Heart right ventricle (tissue), 16 donors: ENCODE data around the gene ZNF202. TPM values are rescaled to one million over a fixed set of nuclear protein-coding genes. Genes with fewer than 3 reads are reported as not detected.

Experiments used
- ATAC-seq, 8 donors: fragments of 200-7000 bp; cut with Tn5 transposase; one replicate each; pipeline ENCODE4 v1.9.1; 2020; ENCODE audit warnings: mild to moderate bottlenecking in 8 of 8, moderate library complexity in 8 of 8, moderate number of reproducible peaks in 1 of 8
- DNase-seq, 2 donors: peaks; one replicate each; pipeline ENCODE4 v3.0.0-alpha.2; 2020
- H3K27ac ChIP-seq, 10 donors: fragments of 200-600 bp; sonication (generic) in 2 of 10; one replicate each; pipeline versions ENCODE4 v1.5.0 to v1.8.0; 2020 to 2022; ENCODE audit warnings: mild to moderate bottlenecking in 3 of 10
- H3K27me3 ChIP-seq, 7 donors: fragments of 200-600 bp; one replicate each; pipeline ENCODE4 v1.8.0; 2021 to 2022; ENCODE audit warnings: mild to moderate bottlenecking in 2 of 7
- H3K36me3 ChIP-seq, 9 donors: fragments of 200-600 bp; sonication (generic) in 1 of 9; one replicate each; pipeline versions ENCODE4 v1.5.0 to v1.8.0; 2020 to 2022; ENCODE audit warnings: mild to moderate bottlenecking in 2 of 9
- H3K4me1 ChIP-seq, 9 donors: fragments of 200-600 bp; sonication (generic) in 1 of 9; one replicate each; pipeline versions ENCODE4 v1.5.0 to v1.8.0; 2020 to 2022; ENCODE audit warnings: mild to moderate bottlenecking in 4 of 9
- H3K4me3 ChIP-seq, 10 donors: fragments of 200-600 bp; sonication (generic) in 2 of 10; one replicate each; pipeline versions ENCODE4 v1.5.0 to v1.8.0; 2020 to 2022; ENCODE audit warnings: mild to moderate bottlenecking in 7 of 10, moderate library complexity in 2 of 10
- H3K9me3 ChIP-seq, 11 donors: fragments of 200-600 bp in 10 of 11; sonication (generic) in 2 of 11; one replicate each; pipeline versions ENCODE4 v1.5.0 to v1.8.0; 2013 to 2022; ENCODE audit warnings: mild to moderate bottlenecking in 2 of 11, control low read depth in 1 of 11, moderate library complexity in 1 of 11
- CTCF ChIP-seq, 9 donors: fragments of 200-600 bp; sonication (generic) in 2 of 9; IDR thresholded peaks; one replicate each; pipeline versions ENCODE4 v1.5.0 to v1.8.0; 2021 to 2022; ENCODE audit warnings: antibody characterized with exemption in 9 of 9, mild to moderate bottlenecking in 5 of 9, moderate library complexity in 1 of 9
- WGBS, 2 donors: extraction: QIAGEN DNeasy Blood & Tissue Kit; methylation state at CpG; one replicate each; pipeline ENCODE4 v1.1.7; 2013; ENCODE audit warnings: inconsistent platforms in 1 of 2; 5-methylcytosine and 5-hydroxymethylcytosine counted together
- intact Hi-C, 10 donors: fragments of 100-400 bp; cut with DNase I; formaldehyde crosslinking; loops; one replicate each; pipeline versions ENCODE4 v1.11.1 to v1.14.2; 2022
- long read RNA-seq, 3 donors: library from polyadenylated mRNA; unstranded; transcript quantifications; one replicate each; pipeline ENCODE4 v2.0.0, GENCODE V29; 2020 to 2021
- polyA plus RNA-seq, 2 donors: library from polyadenylated mRNA; stranded (reverse); fragments of 200-250 nt; gene quantifications; one replicate each; pipeline ENCODE4 v1.2.3, GENCODE V29; 2013
- total RNA-seq, 10 donors: library from RNA; stranded (reverse); fragmentation: NEBNext Ultra II Directional in 3 of 10; extraction: Animal tissue kit (Norgen Biotek cat#: 25700) in 3 of 10; gene quantifications; one replicate each; pipeline versions ENCODE4 v1.2.1 to v1.2.4, GENCODE V29; 2021 to 2023
- donor health status: Arrhythmogenic right ventricular cardiomyopathy.
- donor health status: ischemic (EF 13 %, LVEDD 7.1; RV severe dilation, severe dysfunction).
- donor health status: healthy with polysubstance abuse.
- donor health status: DM: no; HTN: yes; CAD: no.
- donor health status: DM: no; HTN: no; CAD: no.
- donor health status: ischemic (EF 25% LVEDD 6.9; RV normal size, moderate dysfunction).
- donor health status: ischemic (EF 25% LVEDD 5.7; RV mildly dilated, moderate dysfunction).
- donor health status: healthy.
- donor health status: DM: yes; HTN: yes; CAD: no.
- donor health status: Ischemic cardiomyopathy.
- donor health status: ischemic (EF 35%, LVEDD 5.7; RV mildly dilated, moderate dysfunction).
- donor health status: nonischemic (EF 11% LVEDD 7.7; RV severe dilation, severe dysfunction).
- donor health status: DM: yes; HTN: yes; CAD: no.
- donor health status: PGD.
- donor health status: ischemic (EF 29% LVEDD 5.4; RV normal size, mild dysfunction).
- donor health status: nonischemic (EF 23%, LVEDD 6.1; RV moderate dilation, normal function).

ZNF202 gene
- total RNA-seq (1 to 10 TPM; 3.8 to 6.0 (median 4.2) TPM), polyA plus RNA-seq (1 to 10 TPM; 4.1 to 4.5 TPM)
- long read RNA-seq, donor 1, partial matches to known transcripts = 2 of 12 reads
- long read RNA-seq, donor 1, other reads (novel, unspliced or antisense) = 10 of 12 reads
- long read RNA-seq, donor 2, partial matches to known transcripts = 0 of 3 reads
- long read RNA-seq, donor 2, other reads (novel, unspliced or antisense) = 3 of 3 reads
- long read RNA-seq, donor 3, partial matches to known transcripts = 5 of 11 reads
- long read RNA-seq, donor 3, other reads (novel, unspliced or antisense) = 5 of 11 reads

- peak within 1 kb of the TSS; percentile 85 to 98 (median 91) for H3K4me3 ChIP-seq
- peak in 5 of 9 donors; percentile 12 to 34 (median 30) for TF ChIP-seq CTCF (IDR thresholded peaks at IDR 0.05)
- intact Hi-C loops = no loop called here
- no peaks in the 10 kb centered on the region for H3K9me3 ChIP-seq
- peaks cover 0 to 29% (median 0%) of the 10 kb centered on the region in 9 donors for H3K36me3 ChIP-seq
- 0 to 1% methylated on average over 67 of the region's 67 CpGs for WGBS, 2 donors
- DNase-seq (peak; percentile 93), ATAC-seq (peak; percentile 98 to 99 (median 98))
- H3K27ac ChIP-seq = peak within 1 kb of the TSS; percentile 25 to 92 (median 86)
- peaks cover 7 to 26% (median 17%) of the 10 kb centered on the region in 9 donors for H3K4me1 ChIP-seq
- H3K27me3 ChIP-seq = no peaks in the 10 kb centered on the region
Observed at GRCh38 chr11:123741159-123742030, at the start of gene ZNF202. TSS of gene ZNF202 (minus strand) at chr11:123741660. CDS start at chr11:123730888, 10,772 bp downstream.

- intact Hi-C loops = no loop called here
- Histone ChIP-seq H3K4me1 (no peaks in the 10 kb centered on the region), H3K36me3 (no peaks in the 10 kb centered on the region), H3K4me3 (no peak overlapping the region), H3K27me3 (no peaks in the 10 kb centered on the region), H3K27ac (no peak overlapping the region), H3K9me3 (no peaks in the 10 kb centered on the region)
- ATAC-seq (no peak), DNase-seq (no peak)
- 65 to 72% methylated on average over 1 of the region's 1 CpG for WGBS, 2 donors
- TF ChIP-seq CTCF (IDR thresholded peaks at IDR 0.05) = no peak
Observed at GRCh38 chr11:123783536-123783935, 42.1 kb upstream of the ZNF202 start.

GRCh38 chr11:123778511-123778910, 37.1 kb upstream of the ZNF202 start:
- DNase-seq = no peak
- intact Hi-C loops = no loop called here
- no peak for ATAC-seq
- no peak for TF ChIP-seq CTCF (IDR thresholded peaks at IDR 0.05)
- H3K27me3 ChIP-seq = peaks cover 0 to 2% (median 0%) of the 10 kb centered on the region in 7 donors
- H3K36me3 ChIP-seq = no peaks in the 10 kb centered on the region
- no peaks in the 10 kb centered on the region for H3K4me1 ChIP-seq
- no peak overlapping the region for H3K27ac ChIP-seq
- WGBS, 2 donors = 61 to 71% methylated on average over 1 of the region's 1 CpG
- no peaks in the 10 kb centered on the region for H3K9me3 ChIP-seq
- no peak overlapping the region for H3K4me3 ChIP-seq

- no peak overlapping the region for H3K27ac ChIP-seq
- ATAC-seq (no peak), DNase-seq (no peak)
- WGBS, 2 donors = 39 to 47% methylated on average over 4 of the region's 4 CpGs
- no peaks in the 10 kb centered on the region for H3K36me3 ChIP-seq
- no peaks in the 10 kb centered on the region for H3K9me3 ChIP-seq
- no peaks in the 10 kb centered on the region for H3K4me1 ChIP-seq
- peaks cover 0 to 2% (median 0%) of the 10 kb centered on the region in 7 donors for H3K27me3 ChIP-seq
- H3K4me3 ChIP-seq = no peak overlapping the region
- intact Hi-C loops = no loop called here
- no peak for TF ChIP-seq CTCF (IDR thresholded peaks at IDR 0.05)
Observed at GRCh38 chr11:123775715-123776549, 34.5 kb upstream of the ZNF202 start.
